Spleen (tissue), 11 donors: ENCODE results near the gene SLC39A5. TPM values are rescaled to one million over a fixed set of nuclear protein-coding genes. Genes with fewer than 3 reads are reported as not detected.

Experiments
- DNase-seq: peaks from one replicate; pipeline ENCODE4 v3.0.0-alpha.2; 2020
- H3K27ac ChIP-seq, 8 donors: fragments of 200-600 bp; sonication (generic) in 7 of 8; 1 replicate in 4 of 8; 2 replicates in 4 of 8; pipeline versions ENCODE4 v1.5.0 to v1.8.0; 2016 to 2021; ENCODE audit warnings: inconsistent platforms in 4 of 8, mild to moderate bottlenecking in 4 of 8, moderate library complexity in 1 of 8
- H3K27me3 ChIP-seq, 7 donors: fragments of 200-600 bp; sonication (generic) in 6 of 7; replicated peaks in 1 of 7; 1 replicate in 4 of 7; 2 replicates in 3 of 7; pipeline versions ENCODE4 v1.5.0 to v1.8.0; 2016 to 2021; ENCODE audit warnings: inconsistent platforms in 3 of 7, mild to moderate bottlenecking in 1 of 7
- H3K36me3 ChIP-seq, 6 donors: fragments of 200-600 bp; sonication (generic) in 5 of 6; 1 replicate in 4 of 6; 2 replicates in 2 of 6; pipeline versions ENCODE4 v1.5.0 to v1.8.0; 2016 to 2021; ENCODE audit warnings: inconsistent platforms in 2 of 6
- H3K4me1 ChIP-seq, 6 donors: fragments of 200-600 bp; sonication (generic) in 5 of 6; 1 replicate in 3 of 6; 2 replicates in 3 of 6; pipeline versions ENCODE4 v1.5.0 to v1.8.0; 2016 to 2021; ENCODE audit warnings: inconsistent platforms in 3 of 6
- H3K4me3 ChIP-seq, 8 donors: fragments of 200-600 bp; sonication (generic) in 7 of 8; 1 replicate in 4 of 8; 2 replicates in 4 of 8; pipeline versions ENCODE4 v1.5.0 to v1.8.0; 2016 to 2021; ENCODE audit warnings: inconsistent platforms in 4 of 8, mild to moderate bottlenecking in 4 of 8, moderate library complexity in 2 of 8
- H3K9me3 ChIP-seq, 8 donors: fragments of 200-600 bp; sonication (generic) in 7 of 8; 1 replicate in 4 of 8; 2 replicates in 4 of 8; pipeline versions ENCODE4 v1.5.0 to v1.8.0; 2016 to 2021; ENCODE audit warnings: inconsistent platforms in 4 of 8
- POLR2A ChIP-seq, 3 donors: fragments of 450-650 bp; IDR thresholded peaks; one replicate each; pipeline ENCODE4 v1.5.1; 2017; ENCODE audit warnings: antibody characterized with exemption in 3 of 3, mild to moderate bottlenecking in 1 of 3
- POLR2AphosphoS5 ChIP-seq, 3 donors: sonication (generic); formaldehyde crosslinking; IDR thresholded peaks; one replicate each; pipeline ENCODE4 v1.5.1; 2017; ENCODE audit warnings: antibody characterized with exemption in 3 of 3
- WGBS, 5 donors: extraction: QIAGEN DNeasy Blood & Tissue Kit in 3 of 5; methylation state at CpG; one replicate each; pipeline versions ENCODE4 v1.1.5 to v1.1.7; 2013 to 2018; 5-methylcytosine and 5-hydroxymethylcytosine counted together
- intact Hi-C: fragments of 100-400 bp; cut with DNase I; formaldehyde crosslinking; loops from one replicate; pipeline ENCODE4 v1.15.0; 2023; ENCODE audit warnings: low total_unique reads
- polyA plus RNA-seq, 3 donors: library from polyadenylated mRNA; stranded (reverse); fragments of 200-250 nt; gene quantifications; one replicate each; pipeline ENCODE4 v1.2.1, GENCODE V29; 2013
- total RNA-seq, 7 donors: library from RNA; depleted of rRNA in 3 of 7; stranded (reverse); fragments of >200 nt in 3 of 7; fragmentation: NEBNext Ultra II Directional in 4 of 7; extraction: Animal tissue kit (Norgen Biotek cat#: 25700) in 4 of 7; gene quantifications; one replicate each; pipeline versions ENCODE4 v1.1.0 to v1.2.1, GENCODE V29; 2016 to 2021
- TF ChIP-seq, protein P1 (sequence below), 11 experiments: fragments of 200-600 bp in 7 of 11; fragments of 450-650 bp in 4 of 11; sonication (generic) in 4 of 11; IDR thresholded peaks in 8 of 11; conservative IDR thresholded peaks in 3 of 11; 1 replicate in 7 of 11; 2 replicates in 4 of 11; pipeline versions ENCODE4 v1.4.0 to v1.8.0; 2016 to 2021; ENCODE audit warnings: antibody characterized with exemption in 11 of 11, inconsistent platforms in 4 of 11, mild to moderate bottlenecking in 1 of 11
- donor health status: healthy with polysubstance abuse.
- donor health status: DM: no; HTN: no; CAD: no; lungs with moderate emphysema.
- donor health status: DM: no; HTN: no; CAD: no.
- donor health status: Bipolar disorder and iron deficiency.
- donor health status: healthy.
- donor health status: DM: no; HTN: no; CAD: no.
- donor health status: DM: yes; HTN: yes; CAD: no.

Gene SLC39A5
- total and polyA plus RNA-seq, 10 donors = 0.18 to 1.3 (median 0.53) TPM; not detected in 4

DNA sequence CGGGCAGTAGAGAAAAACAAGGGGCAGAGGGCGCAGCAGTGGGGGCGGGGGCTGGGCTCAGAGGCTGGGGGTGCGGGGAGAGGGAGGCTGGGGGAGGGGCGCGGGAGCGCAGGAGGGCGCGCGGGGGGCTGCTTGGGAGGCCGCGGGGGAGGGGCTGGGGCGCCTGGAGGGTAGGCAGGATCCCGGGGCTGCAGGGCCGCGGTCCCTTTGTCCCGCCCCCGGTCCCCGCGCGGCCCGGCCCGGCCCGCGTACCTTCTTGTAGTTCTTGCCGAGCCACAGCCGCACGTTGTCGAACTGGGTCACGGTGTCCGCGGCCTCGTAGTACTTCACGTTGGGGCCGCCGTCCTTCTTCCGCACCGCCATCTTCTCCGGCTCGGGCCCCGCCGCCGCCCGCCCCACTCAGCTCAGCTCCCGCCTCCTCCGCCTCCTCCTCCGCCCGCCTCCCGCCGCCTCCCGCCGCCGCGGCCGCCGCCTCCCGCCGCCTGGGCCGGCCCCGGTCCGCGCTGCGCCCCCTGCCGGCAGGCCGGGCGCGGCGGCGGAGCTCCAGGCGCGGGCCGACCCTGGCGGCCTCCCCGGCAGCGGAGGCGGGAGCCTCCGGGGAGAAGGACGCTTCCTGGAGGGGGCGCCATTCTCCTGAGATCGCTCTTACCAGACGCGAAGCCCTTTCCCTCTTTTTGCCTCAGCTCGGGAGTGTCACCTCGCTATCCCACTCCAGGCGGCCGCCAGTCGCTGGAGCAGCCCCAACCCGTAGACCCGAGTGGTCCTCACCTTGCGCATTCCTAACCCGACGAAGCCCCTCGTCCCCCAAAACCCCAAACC, 40.5 kb upstream of the SLC39A5 start, which contains the start of gene SMARCC2:
Gene SMARCC2 (minus strand): TSS at position 385 of the 819 bp plus-strand sequence. CDS start 22 bp downstream, at position 363.
- intact Hi-C loops = loop anchor here (2.0 kb wide), 1 partner anchor 63 kb away; no protein-coding TSS in a partner anchor
- peak; percentile 97 for DNase-seq
- Histone ChIP-seq H3K4me1 (peaks cover 22 to 58% (median 35%) of the 10 kb centered on the region in 6 donors), H3K27me3 (no peaks in the 10 kb centered on the region), H3K36me3 (peaks cover 0 to 28% (median 24%) of the 10 kb centered on the region in 6 donors), H3K27ac (peak within 1 kb of the TSS; percentile 85 to 96 (median 94)), H3K9me3 (no peaks in the 10 kb centered on the region), H3K4me3 (peak within 1 kb of the TSS; percentile 57 to 94 (median 84))
- 1% methylated on average over 31 to 91 of the region's 93 CpGs for WGBS, 5 donors
- TF ChIP-seq POLR2A (IDR thresholded peaks at IDR 0.05) (no peak), POLR2AphosphoS5 (IDR thresholded peaks at IDR 0.05) (peak; percentile 72 to 77 (median 72))
- TF ChIP-seq, protein P1, sequence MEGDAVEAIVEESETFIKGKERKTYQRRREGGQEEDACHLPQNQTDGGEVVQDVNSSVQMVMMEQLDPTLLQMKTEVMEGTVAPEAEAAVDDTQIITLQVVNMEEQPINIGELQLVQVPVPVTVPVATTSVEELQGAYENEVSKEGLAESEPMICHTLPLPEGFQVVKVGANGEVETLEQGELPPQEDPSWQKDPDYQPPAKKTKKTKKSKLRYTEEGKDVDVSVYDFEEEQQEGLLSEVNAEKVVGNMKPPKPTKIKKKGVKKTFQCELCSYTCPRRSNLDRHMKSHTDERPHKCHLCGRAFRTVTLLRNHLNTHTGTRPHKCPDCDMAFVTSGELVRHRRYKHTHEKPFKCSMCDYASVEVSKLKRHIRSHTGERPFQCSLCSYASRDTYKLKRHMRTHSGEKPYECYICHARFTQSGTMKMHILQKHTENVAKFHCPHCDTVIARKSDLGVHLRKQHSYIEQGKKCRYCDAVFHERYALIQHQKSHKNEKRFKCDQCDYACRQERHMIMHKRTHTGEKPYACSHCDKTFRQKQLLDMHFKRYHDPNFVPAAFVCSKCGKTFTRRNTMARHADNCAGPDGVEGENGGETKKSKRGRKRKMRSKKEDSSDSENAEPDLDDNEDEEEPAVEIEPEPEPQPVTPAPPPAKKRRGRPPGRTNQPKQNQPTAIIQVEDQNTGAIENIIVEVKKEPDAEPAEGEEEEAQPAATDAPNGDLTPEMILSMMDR (IDR thresholded peaks at IDR 0.05 in 8 of 11, conservative IDR thresholded peaks at IDR 0.05 in 3 of 11) = peak; percentile 19 to 92 (median 80)

DNA sequence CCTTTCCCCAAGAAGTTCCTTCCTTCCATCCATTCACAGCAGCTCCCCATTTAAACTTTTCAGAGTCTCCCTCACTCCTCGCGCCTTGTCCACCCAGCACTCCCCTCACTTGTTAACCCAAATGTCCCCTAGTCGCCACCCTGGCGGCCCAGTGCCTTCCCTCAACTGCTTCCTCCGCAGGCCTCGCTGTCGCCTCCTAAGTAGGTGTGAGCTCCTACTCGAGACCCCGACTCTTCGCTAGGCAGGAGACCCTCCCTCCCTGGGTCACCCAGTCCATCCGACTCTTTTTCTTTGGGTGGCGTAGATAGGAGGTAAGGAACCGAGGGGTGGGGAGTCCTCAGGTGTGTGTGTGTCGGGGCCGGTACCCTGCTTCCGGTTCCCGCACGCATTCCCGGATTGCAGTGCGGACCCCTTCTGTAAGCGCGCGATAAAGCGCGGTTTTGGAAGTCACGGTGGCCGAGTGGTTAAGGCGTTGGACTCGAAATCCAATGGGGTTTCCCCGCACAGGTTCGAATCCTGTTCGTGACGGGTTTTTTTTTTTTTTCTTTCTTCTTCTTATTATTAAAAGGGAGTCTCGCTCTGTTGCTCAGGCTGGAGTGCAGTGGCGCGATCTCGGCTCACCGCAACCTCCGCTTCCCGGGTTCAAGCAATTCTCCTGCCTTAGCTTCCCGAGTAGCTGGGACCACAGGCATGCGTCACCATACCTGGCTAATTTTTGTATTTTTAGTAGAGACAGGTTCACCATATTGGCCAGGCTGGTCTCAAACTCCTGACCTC, 39.7 kb upstream of the SLC39A5 start:
- TF ChIP-seq, protein P1 (IDR thresholded peaks at IDR 0.05 in 8 of 11, conservative IDR thresholded peaks at IDR 0.05 in 3 of 11) = peak in 4 of 11 experiments; percentile 7 to 35 (median 14)
- peak in 1 of 3 donors; percentile 24 for TF ChIP-seq POLR2AphosphoS5 (IDR thresholded peaks at IDR 0.05)
- no peak for TF ChIP-seq POLR2A (IDR thresholded peaks at IDR 0.05)
- Histone ChIP-seq H3K27me3 (no peaks in the 10 kb centered on the region), H3K36me3 (peaks cover 0 to 20% (median 16%) of the 10 kb centered on the region in 6 donors), H3K27ac (peak overlapping the region; percentile 85 to 96 (median 94)), H3K4me3 (peak overlapping the region; percentile 57 to 94 (median 84)), H3K4me1 (peaks cover 22 to 58% (median 35%) of the 10 kb centered on the region in 6 donors), H3K9me3 (no peaks in the 10 kb centered on the region)
- WGBS, 5 donors = 1% methylated on average over 42 of the region's 42 CpGs
- intact Hi-C loops = loop anchor here (2.0 to 10.0 kb wide), 2 partner anchors 63 to 65 kb away; partner anchors contain the start of gene ANKRD52
- peak; percentile 90 for DNase-seq

DNA sequence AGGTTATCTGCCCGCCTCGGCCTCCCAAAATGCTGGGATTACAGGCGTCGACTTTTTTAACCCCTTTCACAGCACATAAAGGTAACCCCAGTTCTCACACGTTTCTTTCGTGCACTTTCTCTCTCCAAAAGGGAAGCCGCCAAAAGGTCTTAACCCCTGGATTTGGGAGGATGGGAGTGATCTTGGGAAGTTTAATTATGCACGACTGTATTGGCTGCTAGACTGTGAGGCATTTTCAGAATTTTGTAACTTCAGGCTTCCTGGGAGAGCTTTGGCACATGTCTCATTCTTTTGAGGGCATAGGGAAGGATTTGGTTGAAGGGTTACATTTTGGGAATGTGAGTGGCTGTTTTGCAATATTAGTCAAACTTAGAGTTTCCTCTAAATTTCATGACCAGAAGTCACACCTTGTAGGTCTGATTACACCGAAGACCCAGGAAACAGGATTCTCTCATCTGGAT, 39.1 kb upstream of the SLC39A5 start:
- DNase-seq = no peak
- WGBS, 5 donors = 24 to 31% (median 27%) methylated on average over 9 of the region's 9 CpGs

More for the DNA sequence above, 39.1 kb upstream of the SLC39A5 start:
- peak overlapping the region; percentile 85 to 96 (median 94) for H3K27ac ChIP-seq
- intact Hi-C loops = loop anchor here (10.0 kb wide), 1 partner anchor 64 kb away; the partner anchor contains the start of gene ANKRD52
- no peaks in the 10 kb centered on the region for H3K9me3 ChIP-seq
- TF ChIP-seq POLR2A (IDR thresholded peaks at IDR 0.05) = no peak
- no peak for TF ChIP-seq POLR2AphosphoS5 (IDR thresholded peaks at IDR 0.05)
- TF ChIP-seq, protein P1 (IDR thresholded peaks at IDR 0.05 in 8 of 11, conservative IDR thresholded peaks at IDR 0.05 in 3 of 11) = no peak
- H3K27me3 ChIP-seq = no peaks in the 10 kb centered on the region
- H3K4me3 ChIP-seq = peak overlapping the region; percentile 57 to 94 (median 84)
- H3K36me3 ChIP-seq = peaks cover 0 to 14% (median 10%) of the 10 kb centered on the region in 6 donors
- H3K4me1 ChIP-seq = peaks cover 22 to 58% (median 35%) of the 10 kb centered on the region in 6 donors
